OCI-LY1 (cell line): ENCODE data around the gene FBXW8.

ENCODE experiments used
- H2AFZ ChIP-seq: fragments of 200-600 bp; sonication (generic), shearing (Covaris generic); 2 replicates; pipeline ENCODE4 v1.6.0; 2014; ENCODE audit warnings: antibody characterized with exemption, mild to moderate bottlenecking, low read length
- H3F3A ChIP-seq: fragments of 200-600 bp; sonication (generic), shearing (Covaris generic); 2 replicates; pipeline ENCODE4 v1.6.0; 2014; ENCODE audit warnings: mild to moderate bottlenecking, antibody characterized with exemption, low read length, moderate library complexity; ENCODE audit not compliant: insufficient read depth
- H3K27ac ChIP-seq: fragments of 200-600 bp; sonication (generic); 2 replicates; pipeline ENCODE4 v1.5.1; 2014; ENCODE audit warnings: low read length, mixed run types, mild to moderate bottlenecking, low read depth; ENCODE audit not compliant: poor library complexity, severe bottlenecking
- H3K27me3 ChIP-seq: fragments of 200-600 bp; sonication (generic); 2 replicates; pipeline ENCODE4 v1.6.0; 2014; ENCODE audit warnings: antibody characterized with exemption, mild to moderate bottlenecking, low read length, moderate library complexity; ENCODE audit not compliant: insufficient read depth
- H3K36me3 ChIP-seq: fragments of 200-600 bp; sonication (generic); 2 replicates; pipeline ENCODE4 v1.6.1; 2014; ENCODE audit warnings: mild to moderate bottlenecking, antibody characterized with exemption, low read length, moderate library complexity, mixed read lengths; ENCODE audit not compliant: insufficient read depth
- H3K4me1 ChIP-seq: fragments of 200-600 bp; sonication (generic); 2 replicates; pipeline ENCODE4 v1.5.1; 2014; ENCODE audit warnings: mild to moderate bottlenecking, low read length, moderate library complexity; ENCODE audit not compliant: insufficient read depth, severe bottlenecking
- H3K4me2 ChIP-seq: fragments of 200-600 bp; sonication (generic), shearing (Covaris generic); 2 replicates; pipeline ENCODE4 v1.6.1; 2014; ENCODE audit warnings: low read length
- H3K4me3 ChIP-seq: fragments of 200-600 bp; sonication (generic); 2 replicates; pipeline ENCODE4 v1.5.1; 2014; ENCODE audit warnings: low read length, low read depth, mild to moderate bottlenecking, mixed read lengths; ENCODE audit not compliant: poor library complexity, severe bottlenecking
- H3K79me2 ChIP-seq: fragments of 200-600 bp; shearing (Covaris generic); 2 replicates; pipeline ENCODE4 v1.6.1; 2016; ENCODE audit warnings: mixed run types, low read length, mixed read lengths; ENCODE audit not compliant: insufficient read depth
- H3K9ac ChIP-seq: fragments of 200-600 bp; sonication (generic), shearing (Covaris generic); 2 replicates; pipeline ENCODE4 v1.6.1; 2014; ENCODE audit warnings: mild to moderate bottlenecking, low read length, mixed read lengths
- H3K9me2 ChIP-seq: fragments of 200-600 bp; sonication (generic), shearing (Covaris generic); 2 replicates; pipeline ENCODE4 v1.6.1; 2014; ENCODE audit warnings: low read depth, mild to moderate bottlenecking, low read length, mixed read lengths
- H3K9me3 ChIP-seq: fragments of 200-600 bp; shearing (Covaris generic); 2 replicates; pipeline ENCODE4 v1.6.1; 2014; ENCODE audit warnings: low read length, mixed read lengths
- H4K20me1 ChIP-seq: fragments of 200-600 bp; sonication (generic), shearing (Covaris generic); 2 replicates; pipeline ENCODE4 v1.6.0; 2016; ENCODE audit warnings: mild to moderate bottlenecking, low read length; ENCODE audit not compliant: insufficient read depth
- CTCF ChIP-seq: fragments of 200-600 bp; sonication (generic), shearing (Covaris generic); IDR thresholded peaks from 2 replicates; pipeline ENCODE4 v1.5.1; 2017; ENCODE audit warnings: mild to moderate bottlenecking, antibody characterized with exemption, low read length, moderate library complexity, mixed read lengths
- EZH2 ChIP-seq: fragments of 200-600 bp; sonication (generic), shearing (Covaris generic); IDR thresholded peaks from 2 replicates; pipeline ENCODE4 v1.8.0; 2017; ENCODE audit warnings: borderline replicate concordance, mixed run types, mild to moderate bottlenecking, antibody characterized with exemption, low read length, moderate library complexity, mixed read lengths

Gene FBXW8

GRCh38 chr12:117052386-117053049 lies 141.8 kb downstream of the FBXW8 start:
- Histone ChIP-seq H3K79me2 (no peaks in the 10 kb centered on the region), H3K27ac (no peak overlapping the region), H3K27me3 (peaks cover 13% of the 10 kb centered on the region; the same call in 1 of the 2 replicates), H3K4me2 (no peak overlapping the region), H3K9me2 (no peaks in the 10 kb centered on the region), H3K4me3 (no peak overlapping the region), H3K9ac (no peak overlapping the region), H3K9me3 (no peaks in the 10 kb centered on the region), H3K36me3 (no peaks in the 10 kb centered on the region), H4K20me1 (no peaks in the 10 kb centered on the region), H3K4me1 (peaks cover 8% of the 10 kb centered on the region), H2AFZ (no peak overlapping the region), H3F3A (no peaks in the 10 kb centered on the region)
- TF ChIP-seq CTCF (no peak), EZH2 (no peak)

DNA sequence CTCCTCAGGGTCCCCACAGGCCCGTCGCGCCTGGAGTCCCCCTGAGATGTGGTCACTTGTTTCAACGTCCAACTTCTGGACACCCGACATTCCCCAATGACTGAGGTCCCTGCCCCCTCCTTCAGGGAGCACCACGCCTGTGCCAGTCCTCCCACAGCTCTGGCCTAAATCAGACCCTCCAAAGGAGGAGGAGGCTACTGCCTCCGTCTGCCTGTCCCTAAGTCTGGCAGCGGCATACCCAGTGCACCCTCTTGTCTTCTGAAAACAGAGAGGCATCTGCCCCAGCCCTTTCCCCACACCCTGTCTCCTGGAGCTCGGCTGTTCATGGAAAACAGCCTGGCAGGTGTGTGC lies 142.3 kb downstream of the FBXW8 start:
- Histone ChIP-seq H3K36me3 (no peaks in the 10 kb centered on the region), H3K9ac (no peak overlapping the region), H3F3A (no peaks in the 10 kb centered on the region), H3K4me3 (no peak overlapping the region), H3K27ac (no peak overlapping the region), H4K20me1 (no peaks in the 10 kb centered on the region), H3K27me3 (peaks cover 13% of the 10 kb centered on the region; the same call in 1 of the 2 replicates), H3K9me2 (no peaks in the 10 kb centered on the region), H3K79me2 (no peaks in the 10 kb centered on the region), H3K9me3 (no peaks in the 10 kb centered on the region), H2AFZ (no peak overlapping the region), H3K4me1 (peaks cover 8% of the 10 kb centered on the region), H3K4me2 (no peak overlapping the region)
- TF ChIP-seq CTCF = no peak
- TF ChIP-seq EZH2 = no peak

DNA sequence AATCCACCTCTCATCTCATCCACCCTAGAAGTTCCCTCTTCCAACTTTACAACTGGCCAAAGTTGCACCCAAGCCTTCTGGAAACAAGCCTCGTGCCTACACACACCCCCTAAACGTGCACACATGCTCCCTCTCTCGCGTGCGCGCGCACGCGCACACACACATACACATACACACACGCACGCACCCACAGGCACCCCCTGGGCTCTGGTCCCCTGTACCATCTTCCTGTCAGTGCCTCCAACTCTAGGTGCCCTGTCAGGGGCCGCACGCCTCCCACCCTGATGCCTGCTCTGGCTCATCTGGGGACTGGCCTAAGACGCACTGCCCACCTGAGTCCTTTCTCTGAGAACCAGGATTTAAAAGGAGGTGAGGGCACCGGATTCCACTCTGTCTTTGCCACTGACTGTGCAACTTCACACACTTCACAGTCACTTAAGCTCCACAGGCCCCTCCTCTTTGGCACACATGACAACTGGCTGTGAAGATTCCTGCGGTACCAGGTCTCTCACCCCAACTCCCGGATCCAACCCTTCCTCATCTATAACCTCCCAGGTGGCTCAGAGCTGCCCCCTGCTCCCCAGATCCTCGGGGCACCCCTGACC lies 142.9 kb downstream of the FBXW8 start:
- H2AFZ ChIP-seq = no peak overlapping the region
- H3F3A ChIP-seq = no peaks in the 10 kb centered on the region
- peaks cover 8% of the 10 kb centered on the region for H3K4me1 ChIP-seq
- peaks cover 16% of the 10 kb centered on the region for H3K27me3 ChIP-seq
- H3K36me3 ChIP-seq = no peaks in the 10 kb centered on the region
- no peaks in the 10 kb centered on the region for H3K9me2 ChIP-seq
- H3K9me3 ChIP-seq = no peaks in the 10 kb centered on the region
- H3K27ac ChIP-seq = no peak overlapping the region
- no peaks in the 10 kb centered on the region for H3K79me2 ChIP-seq
- H3K9ac ChIP-seq = no peak overlapping the region
- TF ChIP-seq EZH2 = no peak
- no peak for TF ChIP-seq CTCF
- no peak overlapping the region for H3K4me2 ChIP-seq
- no peaks in the 10 kb centered on the region for H4K20me1 ChIP-seq
- no peak overlapping the region for H3K4me3 ChIP-seq
